ENCODE results near the gene POLR2I.
A peak's percentile ranks its signal among the peaks of the same experiment; 100 is the strongest.
"Not testable (repeated sequence)": the region's sequence is repeated elsewhere in the genome, so short reads cannot be mapped to it uniquely, and the experiment has no call there.

The POLR2I gene

DNA sequence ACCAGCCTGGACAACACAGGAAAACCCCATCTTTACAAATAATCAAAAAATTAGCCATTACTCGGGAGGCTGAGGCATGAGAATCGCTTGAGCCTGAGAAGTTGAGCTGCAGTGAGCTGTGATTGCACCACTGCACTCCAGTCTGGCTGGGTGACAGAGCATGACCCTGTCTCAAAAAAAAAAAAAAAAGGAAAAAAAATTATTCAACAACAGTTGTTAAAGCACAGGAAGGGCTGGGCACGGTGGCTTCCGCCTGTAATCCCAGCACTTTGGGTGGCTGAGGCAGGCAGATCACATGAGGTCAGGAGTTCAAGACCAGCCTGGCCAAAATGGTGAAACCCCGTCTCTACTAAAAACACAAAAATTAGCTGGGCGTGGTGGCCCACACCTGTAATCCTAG, 16.5 kb upstream of the POLR2I start:
- not testable (repeated sequence) for DNase-seq

DNA sequence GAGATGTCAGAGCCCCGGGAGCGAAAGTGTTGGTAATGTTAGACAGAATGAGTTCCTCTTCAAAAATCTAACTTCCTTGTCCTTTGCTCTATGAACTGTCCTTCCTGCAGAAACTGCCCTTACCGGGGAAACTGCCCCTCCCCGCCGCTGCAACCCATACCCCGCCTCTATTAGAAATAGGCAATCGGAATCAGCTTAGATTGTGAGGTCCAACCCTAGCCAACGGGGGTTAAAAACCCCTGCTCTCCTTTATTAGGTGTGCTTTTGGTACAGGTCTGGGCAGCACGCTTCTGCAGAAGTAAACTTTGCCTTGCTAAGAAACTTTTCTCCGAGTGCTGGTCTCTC, 13.7 kb upstream of the POLR2I start:
- DNase-seq: no peak

GRCh38 chr19:36125557-36125956, 10.9 kb upstream of the POLR2I start:
- no peak for DNase-seq

DNA sequence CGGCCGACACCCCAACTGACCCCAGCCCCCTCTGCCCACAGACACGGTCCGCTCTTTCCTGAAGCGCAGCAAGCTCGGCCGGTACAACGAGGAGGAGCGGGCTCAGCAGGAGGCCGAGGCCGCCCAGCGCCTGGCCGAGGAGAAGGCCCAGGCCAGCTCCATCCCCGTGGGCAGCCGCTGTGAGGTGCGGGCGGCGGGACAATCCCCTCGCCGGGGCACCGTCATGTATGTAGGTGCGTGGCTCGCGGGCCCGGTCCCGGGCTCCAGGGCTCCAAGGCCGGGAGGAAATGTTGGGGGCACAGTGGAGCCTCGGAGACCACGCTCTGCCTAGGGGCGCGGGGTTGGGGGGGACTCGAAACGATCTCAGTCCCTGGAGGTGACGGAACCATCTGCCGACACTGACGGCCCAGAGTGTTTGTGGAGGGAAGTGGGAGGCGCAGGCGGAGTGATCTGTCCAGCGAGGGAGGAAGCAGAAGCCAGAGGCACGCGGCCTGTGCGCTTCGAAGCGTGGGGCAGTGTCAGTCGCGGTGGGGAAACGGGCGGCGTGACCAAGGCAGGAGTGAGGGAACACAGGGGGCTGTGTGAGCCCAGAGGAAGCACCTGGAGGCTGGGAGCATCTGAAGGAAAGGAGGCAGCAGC, 6.9 kb upstream of the POLR2I start:
- no peak for DNase-seq

GRCh38 chr19:36120984-36121358, 6.3 kb upstream of the POLR2I start:
- no peak for DNase-seq

DNA sequence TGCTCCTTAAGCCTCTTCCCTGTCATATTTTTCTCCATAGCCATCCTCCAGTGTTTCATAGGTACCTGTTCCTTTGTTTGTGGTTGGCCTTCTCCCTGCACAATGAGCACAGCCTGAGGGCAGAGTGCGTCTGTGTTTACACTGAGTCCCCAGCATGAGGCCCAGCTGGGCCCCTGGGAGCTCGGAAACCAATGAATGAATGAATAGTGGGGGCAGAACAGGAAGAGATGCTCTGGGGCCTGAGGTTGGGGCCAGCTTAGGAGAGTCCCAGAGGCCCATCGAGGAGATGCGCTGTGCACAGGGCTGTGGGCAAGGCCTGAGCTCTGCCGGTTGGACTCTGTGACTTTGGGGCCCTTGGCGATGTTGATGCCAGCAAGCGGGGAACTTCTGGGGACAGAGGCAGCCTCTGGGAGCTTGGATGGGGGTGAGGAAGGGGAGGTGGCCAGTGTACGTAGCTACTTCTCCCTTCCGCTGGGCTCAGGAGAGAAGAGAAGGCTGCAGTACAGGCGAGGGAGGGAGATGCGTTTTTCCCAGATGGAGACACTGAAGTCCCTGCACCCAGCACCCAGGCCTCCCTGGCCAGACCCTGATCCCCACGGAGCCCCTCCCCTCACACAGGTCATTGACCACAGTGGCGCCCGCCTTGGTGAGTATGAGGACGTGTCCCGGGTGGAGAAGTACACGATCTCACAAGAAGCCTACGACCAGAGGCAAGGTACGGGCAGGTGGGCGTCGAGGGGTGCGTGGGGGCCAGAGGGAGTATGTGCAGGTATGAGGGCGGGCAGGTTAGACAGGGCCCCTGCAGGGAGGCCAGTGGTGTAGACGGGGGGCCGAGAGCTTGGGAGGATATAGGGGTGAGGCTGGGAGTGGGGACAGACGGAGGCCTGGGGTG, 5.7 kb upstream of the POLR2I start:
- peak; percentile 1 for DNase-seq

GRCh38 chr19:36116344-36116637, 1.6 kb upstream of the POLR2I start:
- DNase-seq: no peak

GRCh38 chr19:36115453-36116343, 1.0 kb upstream of the POLR2I start, which contains the start of gene TBCB:
TBCB (plus strand) TSS chr19:36115468; CDS start chr19:36115561, 93 bp downstream.
- DNase-seq: peak; percentile 39

DNA sequence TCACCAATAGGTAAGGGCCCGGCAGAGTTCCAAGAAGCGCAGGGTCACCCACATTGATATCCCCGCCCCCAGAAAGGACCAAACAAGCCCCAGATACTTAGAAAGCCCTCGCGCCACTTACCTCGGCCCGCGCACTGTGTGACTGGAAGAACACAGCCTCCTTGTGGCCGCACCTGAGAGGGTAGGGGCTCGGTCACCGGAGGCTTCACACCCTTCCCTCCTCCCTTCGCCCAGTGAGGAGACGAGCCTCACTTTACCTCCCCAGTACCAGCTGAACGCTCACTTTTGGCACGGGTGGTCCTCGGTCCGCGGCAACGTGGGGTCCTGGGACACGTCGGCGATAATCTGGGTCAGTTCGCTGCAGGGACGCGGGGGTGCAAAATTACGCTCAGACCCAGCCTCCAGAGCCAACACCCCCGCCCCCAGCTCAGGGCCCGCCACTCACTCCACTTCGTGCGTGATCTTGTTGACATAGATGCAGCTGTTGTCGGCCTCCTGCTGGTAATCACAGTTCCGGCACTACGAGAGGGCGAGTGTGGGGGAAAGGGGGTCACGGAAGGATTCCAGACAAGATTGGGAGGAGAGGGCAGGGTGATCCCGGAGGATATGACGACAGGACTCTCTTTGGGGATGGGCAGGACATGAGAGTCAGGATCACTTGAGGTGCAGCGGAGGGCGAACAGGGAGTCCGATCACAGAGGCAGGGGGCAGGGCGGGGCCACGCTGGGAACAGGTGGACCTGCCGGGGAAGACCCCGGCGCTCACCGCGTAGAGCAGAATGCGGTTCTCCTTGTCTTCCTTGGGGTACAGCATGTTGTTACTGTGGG, 568 bp downstream of the POLR2I start:
- DNase-seq: peak; percentile 4

DNA sequence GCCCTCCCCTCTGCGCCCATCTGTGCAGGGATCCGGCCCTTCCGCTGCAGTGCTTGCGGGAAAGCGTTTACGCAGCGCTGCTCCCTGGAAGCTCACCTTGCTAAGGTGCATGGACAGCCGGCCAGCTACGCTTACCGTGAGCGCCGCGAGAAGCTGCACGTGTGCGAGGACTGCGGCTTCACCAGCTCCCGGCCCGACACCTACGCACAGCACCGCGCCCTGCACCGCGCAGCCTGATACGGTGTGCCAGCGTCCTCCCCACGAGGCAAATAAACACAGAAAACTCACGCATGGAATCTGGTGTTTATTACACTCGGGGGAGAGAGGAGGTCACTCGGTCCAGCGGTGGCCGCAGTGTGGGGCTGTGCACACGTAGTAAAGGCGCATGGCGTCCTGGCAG, 1.2 kb downstream of the POLR2I start:
- no peak for DNase-seq

- DNase-seq: no peak
Measured at GRCh38 chr19:36112678-36113077, 2.0 kb downstream of the POLR2I start.

DNA sequence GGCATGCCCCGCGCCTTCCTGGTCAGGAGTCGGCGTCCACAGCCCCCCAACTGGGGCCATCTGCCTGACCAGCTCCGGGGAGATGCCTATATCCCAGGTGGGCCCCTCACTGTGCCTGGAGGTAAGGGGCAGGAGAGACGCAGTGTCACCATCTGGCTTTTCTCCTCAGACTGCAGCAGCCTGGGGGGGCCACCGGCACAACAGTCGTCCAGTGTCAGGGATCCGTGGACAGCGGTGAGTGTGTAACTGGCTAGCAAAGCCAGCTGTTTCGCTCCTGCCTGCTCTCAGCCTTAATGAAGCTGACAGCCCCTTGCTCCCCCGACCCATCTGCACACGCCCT, 3.5 kb downstream of the POLR2I start:
- no peak for DNase-seq

- no peak for DNase-seq
Measured at GRCh38 chr19:36110487-36111199, 4.0 kb downstream of the POLR2I start, which contains the start of gene OVOL3. OVOL3 (plus strand) TSS chr19:36111143; CDS start chr19:36111203, 60 bp downstream.

GRCh38 chr19:36108684-36109083, 6.0 kb downstream of the POLR2I start:
- DNase-seq: no peak

- DNase-seq: no peak
Measured at GRCh38 chr19:36106991-36107390, 7.7 kb downstream of the POLR2I start.

- no peak for DNase-seq
Measured at GRCh38 chr19:36106441-36106840, 8.2 kb downstream of the POLR2I start.

GRCh38 chr19:36103842-36104552, 10.7 kb downstream of the POLR2I start:
- no peak for DNase-seq

GRCh38 chr19:36103040-36103626, 11.5 kb downstream of the POLR2I start:
- DNase-seq: no peak

GRCh38 chr19:36101550-36102327, 12.9 kb downstream of the POLR2I start:
- no peak for DNase-seq

DNA sequence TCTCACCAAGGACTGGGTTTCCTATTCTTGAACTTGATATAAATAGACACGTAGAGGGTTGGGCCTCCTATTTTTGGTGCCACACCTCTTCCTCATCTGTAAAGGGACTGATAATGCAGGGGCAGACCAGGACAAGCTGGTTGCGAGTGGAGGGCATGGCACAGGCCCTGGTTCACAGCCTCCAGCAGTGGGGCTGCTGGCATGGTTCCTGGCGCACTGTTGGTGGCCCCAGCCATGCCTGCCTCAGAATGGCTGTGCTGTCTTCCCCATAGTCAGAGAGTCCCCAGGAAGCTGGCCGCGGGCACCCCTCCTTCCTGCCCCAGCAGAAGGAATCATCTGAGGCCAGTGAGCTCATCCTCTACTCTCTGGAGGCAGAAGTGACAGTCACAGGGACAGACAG, 14.2 kb downstream of the POLR2I start:
- DNase-seq: no peak
